ENCODE results near the gene RASSF7. TPM values are rescaled to one million over a fixed set of nuclear protein-coding genes. Genes with fewer than 3 reads are reported as not detected.

Gene RASSF7
- total and polyA plus RNA-seq, 7 donors: 0.65 to 1.4 (median 0.92) TPM; not detected in 1

DNA sequence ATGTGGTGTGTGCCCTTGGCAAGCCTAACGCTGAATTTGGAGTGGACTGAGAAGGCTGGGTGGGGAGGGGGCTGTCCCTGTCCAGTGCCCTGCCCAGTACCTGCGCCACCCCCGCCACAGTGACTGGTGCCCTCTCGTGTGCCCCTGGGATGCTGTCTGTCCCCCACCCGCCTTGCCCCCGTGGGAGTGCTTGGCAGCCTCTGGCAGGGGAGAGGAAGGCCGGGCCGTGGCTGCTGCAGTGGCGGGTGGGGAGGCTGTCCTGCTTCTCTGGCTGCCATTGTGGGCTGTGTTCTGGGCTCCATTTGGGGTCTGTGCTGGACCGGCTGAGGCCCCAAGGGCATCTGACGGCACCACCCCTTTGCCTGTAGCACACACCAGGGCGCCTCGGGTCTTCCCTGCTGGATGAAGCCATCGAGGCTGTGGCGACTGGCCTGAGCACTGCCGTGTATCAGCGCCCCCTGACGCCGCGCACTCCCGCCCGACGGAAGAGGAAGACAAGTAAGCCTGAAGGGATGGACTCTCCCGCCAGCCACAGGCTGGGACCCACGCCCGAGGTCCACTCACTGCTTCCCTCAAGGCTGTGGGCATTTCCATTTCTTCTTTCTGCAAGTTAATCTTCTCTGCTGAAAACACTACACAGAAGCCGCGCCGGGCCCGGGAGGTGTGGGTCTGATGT is 37.4 kb downstream of the RASSF7 start:
- Histone ChIP-seq H3K27ac (no peak overlapping the region), H3K4me1 (no peaks in the 10 kb centered on the region), H3K4me3 (no peak overlapping the region), H3K27me3 (ENCODE audit: insufficient read depth in 3 of 3, low read length in 2 of 3) (no peaks in the 10 kb centered on the region), H3K9me3 (no peaks in the 10 kb centered on the region), H3K36me3 (ENCODE audit: insufficient read depth in 1 of 2, low read depth in 1 of 2) (peaks cover 5 to 98% of the 10 kb centered on the region in 2 donors)
- TF ChIP-seq, protein P1, sequence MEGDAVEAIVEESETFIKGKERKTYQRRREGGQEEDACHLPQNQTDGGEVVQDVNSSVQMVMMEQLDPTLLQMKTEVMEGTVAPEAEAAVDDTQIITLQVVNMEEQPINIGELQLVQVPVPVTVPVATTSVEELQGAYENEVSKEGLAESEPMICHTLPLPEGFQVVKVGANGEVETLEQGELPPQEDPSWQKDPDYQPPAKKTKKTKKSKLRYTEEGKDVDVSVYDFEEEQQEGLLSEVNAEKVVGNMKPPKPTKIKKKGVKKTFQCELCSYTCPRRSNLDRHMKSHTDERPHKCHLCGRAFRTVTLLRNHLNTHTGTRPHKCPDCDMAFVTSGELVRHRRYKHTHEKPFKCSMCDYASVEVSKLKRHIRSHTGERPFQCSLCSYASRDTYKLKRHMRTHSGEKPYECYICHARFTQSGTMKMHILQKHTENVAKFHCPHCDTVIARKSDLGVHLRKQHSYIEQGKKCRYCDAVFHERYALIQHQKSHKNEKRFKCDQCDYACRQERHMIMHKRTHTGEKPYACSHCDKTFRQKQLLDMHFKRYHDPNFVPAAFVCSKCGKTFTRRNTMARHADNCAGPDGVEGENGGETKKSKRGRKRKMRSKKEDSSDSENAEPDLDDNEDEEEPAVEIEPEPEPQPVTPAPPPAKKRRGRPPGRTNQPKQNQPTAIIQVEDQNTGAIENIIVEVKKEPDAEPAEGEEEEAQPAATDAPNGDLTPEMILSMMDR (IDR thresholded peaks at IDR 0.05): no peak
- 91 to 94% (median 94%) methylated on average over 26 to 30 of the region's 30 CpGs for WGBS, 3 donors
- intact Hi-C loops (cut with DNase I): no loop called here
- ATAC-seq (peak in 1 of 4 donors; percentile 25), DNase-seq (no peak)

DNA sequence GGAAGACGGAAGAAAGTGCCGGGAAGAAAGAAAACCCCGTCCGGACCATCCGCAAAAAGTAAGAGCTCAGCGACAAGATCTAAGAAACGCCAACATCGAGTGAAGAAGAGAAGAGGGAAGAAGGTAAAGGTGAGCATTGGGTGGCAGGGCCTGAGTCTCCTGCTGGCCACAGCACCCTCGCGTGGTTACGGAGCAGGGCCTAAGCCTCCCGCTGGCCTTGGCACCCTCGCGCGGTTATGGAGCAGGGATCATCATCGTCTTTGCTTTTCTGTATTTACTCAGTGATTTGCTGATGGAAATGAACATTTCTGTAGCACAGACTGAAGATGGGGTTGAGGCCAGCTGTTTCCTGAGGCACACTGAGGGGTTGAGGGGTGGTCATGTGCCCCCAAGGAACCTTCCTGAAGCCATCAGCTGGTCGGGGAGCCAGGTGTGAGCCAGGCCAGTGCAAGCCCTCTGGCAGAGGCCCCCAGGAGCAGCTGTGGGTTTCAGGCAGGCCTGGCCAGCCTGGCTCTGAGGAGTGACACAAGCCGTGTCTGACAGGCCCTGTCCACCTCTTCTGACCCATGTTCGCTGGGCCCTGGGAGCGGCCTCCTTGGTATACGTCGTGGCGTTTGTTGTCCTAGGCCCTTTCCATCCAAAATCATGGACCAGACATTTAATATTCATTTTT is 40.9 kb downstream of the RASSF7 start:
- Histone ChIP-seq H3K9me3 (no peaks in the 10 kb centered on the region), H3K27me3 (ENCODE audit: insufficient read depth in 3 of 3, low read length in 2 of 3) (no peaks in the 10 kb centered on the region), H3K4me1 (no peaks in the 10 kb centered on the region), H3K4me3 (no peak overlapping the region), H3K36me3 (ENCODE audit: insufficient read depth in 1 of 2, low read depth in 1 of 2) (peaks cover 9 to 98% of the 10 kb centered on the region in 2 donors), H3K27ac (no peak overlapping the region)
- ATAC-seq (no peak), DNase-seq (no peak)
- intact Hi-C loops (cut with DNase I): no loop called here
- TF ChIP-seq, protein P1 (IDR thresholded peaks at IDR 0.05): no peak
- WGBS, 3 donors: 90 to 91% (median 90%) methylated on average over 23 of the region's 23 CpGs

DNA sequence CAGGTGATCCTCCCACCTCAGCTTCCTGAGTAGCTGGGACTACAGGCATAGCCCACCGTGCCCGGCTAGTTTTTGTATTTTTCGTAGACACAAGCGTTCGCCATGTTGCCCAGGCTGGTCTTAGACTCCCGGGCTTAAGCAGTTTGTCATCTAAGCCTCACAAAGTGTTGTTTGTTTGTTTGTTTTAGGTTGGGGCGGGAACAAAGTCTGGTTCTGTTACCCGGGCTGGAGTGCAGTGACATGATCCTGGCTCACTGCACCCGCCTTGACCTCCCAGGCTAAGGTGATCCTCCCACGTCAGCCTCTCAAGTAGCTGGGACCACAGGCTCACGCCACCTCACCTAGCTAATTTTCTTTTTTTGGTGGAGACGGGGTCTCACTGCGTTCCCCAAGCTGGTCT is 42.4 kb downstream of the RASSF7 start:
- no peaks in the 10 kb centered on the region for H3K9me3 ChIP-seq
- ATAC-seq (no peak), DNase-seq (no peak)
- peaks cover 12 to 99% of the 10 kb centered on the region in 2 donors for H3K36me3 ChIP-seq (ENCODE audit: insufficient read depth in 1 of 2, low read depth in 1 of 2)
- TF ChIP-seq, protein P1 (IDR thresholded peaks at IDR 0.05): no peak
- no peak overlapping the region for H3K4me3 ChIP-seq
- no peak overlapping the region for H3K27ac ChIP-seq
- no peaks in the 10 kb centered on the region for H3K4me1 ChIP-seq
- 89 to 91% (median 91%) methylated on average over 13 of the region's 13 CpGs for WGBS, 3 donors
- intact Hi-C loops (cut with DNase I): no loop called here
- H3K27me3 ChIP-seq (ENCODE audit: insufficient read depth in 3 of 3, low read length in 2 of 3): no peaks in the 10 kb centered on the region

DNA sequence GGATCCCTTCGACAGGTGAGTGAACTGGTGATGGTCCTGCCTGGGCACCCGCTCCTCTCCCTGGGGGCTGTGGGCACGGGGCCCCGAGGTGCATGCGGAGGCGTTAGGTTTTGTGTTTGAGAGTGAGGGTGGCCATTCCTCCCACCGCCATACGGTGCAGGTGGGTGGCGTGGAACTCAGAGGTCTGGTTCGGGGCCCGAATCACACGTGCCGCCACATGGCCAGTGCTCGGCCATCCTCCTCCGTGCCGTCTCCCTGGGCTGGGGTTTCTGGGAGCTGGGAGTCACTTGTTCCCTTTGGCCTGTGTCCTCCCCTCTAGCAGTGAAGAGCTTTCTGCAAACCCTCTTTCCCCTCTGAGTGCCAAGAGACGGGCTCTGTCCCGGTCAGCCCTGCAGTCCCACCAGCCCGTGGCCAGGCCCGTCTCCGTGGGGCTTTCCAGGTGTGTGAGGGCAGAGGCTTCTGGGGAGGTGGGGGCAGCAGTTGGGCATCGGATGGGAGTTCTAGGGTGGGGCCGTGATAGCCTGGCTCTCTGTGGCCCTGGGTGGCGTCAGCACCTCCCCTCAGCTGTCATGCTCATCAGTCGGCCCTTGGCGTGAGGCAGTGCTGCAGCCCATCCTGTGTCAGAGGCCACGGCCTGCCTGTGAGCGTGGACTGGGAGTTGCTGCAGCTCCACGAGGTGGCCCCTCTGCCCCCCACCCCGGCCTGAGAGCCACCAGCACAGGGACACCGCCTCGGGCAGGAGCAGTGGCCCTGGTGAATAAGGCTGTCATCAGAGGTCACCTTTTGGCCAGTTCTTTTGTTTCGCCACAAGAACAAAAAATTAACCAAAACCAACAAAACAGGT is 44.7 kb downstream of the RASSF7 start:
- Histone ChIP-seq H3K4me1 (no peaks in the 10 kb centered on the region), H3K9me3 (no peaks in the 10 kb centered on the region), H3K36me3 (ENCODE audit: insufficient read depth in 1 of 2, low read depth in 1 of 2) (peaks cover 7 to 99% of the 10 kb centered on the region in 2 donors), H3K27me3 (ENCODE audit: insufficient read depth in 3 of 3, low read length in 2 of 3) (no peaks in the 10 kb centered on the region), H3K27ac (no peak overlapping the region), H3K4me3 (no peak overlapping the region)
- no peak for ATAC-seq
- TF ChIP-seq, protein P1 (IDR thresholded peaks at IDR 0.05): no peak
- WGBS, 3 donors: 93 to 95% (median 93%) methylated on average over 30 to 33 of the region's 33 CpGs
- DNase-seq: no peak
- intact Hi-C loops (cut with DNase I): no loop called here
